HepG2 (cell line): ENCODE results near the gene ALDOA. TPM values are rescaled to one million over a fixed set of nuclear protein-coding genes. Genes with fewer than 3 reads are reported as not detected.

ENCODE experiments used
- CREB1 ChIP-seq, 2 experiments: fragments of 450-650 bp in 1 of 2; IDR thresholded peaks; 2 replicates each; pipeline ENCODE4 v1.6.1; 2016 to 2017; ENCODE audit warnings: control low read depth in 1 of 2, mild to moderate bottlenecking in 1 of 2, missing compliant biosample characterization in 1 of 2, missing genetic modification characterization in 1 of 2
- DNMT1 ChIP-seq: sonication (generic); formaldehyde crosslinking; IDR thresholded peaks from 2 replicates; pipeline ENCODE4 v1.5.1; 2020; ENCODE audit warnings: mild to moderate bottlenecking, missing genetic modification reagents
- EED ChIP-seq: sonication (generic); formaldehyde crosslinking; IDR thresholded peaks from 2 replicates; pipeline ENCODE4 v1.5.0; 2020; ENCODE audit warnings: mild to moderate bottlenecking, missing genetic modification reagents
- EHMT2 ChIP-seq: fragments of 200-600 bp; sonication (generic); IDR thresholded peaks from 2 replicates; pipeline ENCODE4 v1.7.0; 2017; ENCODE audit warnings: antibody characterized with exemption, low read depth, low read length, borderline replicate concordance
- FOXA3 ChIP-seq: IDR thresholded peaks from 2 replicates; pipeline ENCODE4 v1.6.1; 2016; ENCODE audit warnings: missing genetic modification reagents, missing compliant biosample characterization
- GABPA ChIP-seq, 2 experiments: IDR thresholded peaks; 2 replicates each; pipeline ENCODE4 v1.6.1; 2011 to 2016; ENCODE audit warnings: low read depth in 2 of 2, low read length in 1 of 2, missing biosample characterization in 1 of 2, missing genetic modification characterization in 1 of 2
- HHEX ChIP-seq: IDR thresholded peaks from 2 replicates; pipeline ENCODE4 v1.6.1; 2016; ENCODE audit warnings: control low read depth
- HNRNPL ChIP-seq: fragments of 200-400 bp; formaldehyde crosslinking; IDR thresholded peaks from 2 replicates; pipeline ENCODE4 v1.6.1; 2017; ENCODE audit warnings: mild to moderate bottlenecking, low read depth, low read length
- MIXL1 ChIP-seq: IDR thresholded peaks from 2 replicates; pipeline ENCODE4 v1.6.1; 2016
- MXI1 ChIP-seq: IDR thresholded peaks from 3 replicates; pipeline ENCODE4 v1.6.1; 2012; ENCODE audit warnings: low read depth, low read length, inconsistent platforms, borderline replicate concordance
- NFKBIZ ChIP-seq: IDR thresholded peaks from 2 replicates; pipeline ENCODE4 v1.6.1; 2018; ENCODE audit warnings: missing genetic modification reagents, missing compliant biosample characterization
- PCBP1 ChIP-seq: fragments of 200-400 bp; formaldehyde crosslinking; IDR thresholded peaks from 2 replicates; pipeline ENCODE4 v1.6.1; 2017; ENCODE audit warnings: mild to moderate bottlenecking, low read depth, low read length, borderline replicate concordance
- POGZ ChIP-seq: sonication (generic); formaldehyde crosslinking; IDR thresholded peaks from 2 replicates; pipeline ENCODE4 v1.4.0; 2020; ENCODE audit warnings: mild to moderate bottlenecking, missing genetic modification reagents
- PRMT3 ChIP-seq: sonication (generic); formaldehyde crosslinking; IDR thresholded peaks from 2 replicates; pipeline ENCODE4 v1.8.1; 2022; ENCODE audit warnings: low read depth, mild to moderate bottlenecking, moderate library complexity, missing genetic modification reagents, borderline replicate concordance
- RFX5 ChIP-seq: IDR thresholded peaks from 2 replicates; pipeline ENCODE4 v1.6.1; 2011; ENCODE audit warnings: low read depth, low read length, improper control_type of control experiment
- RXRB ChIP-seq: IDR thresholded peaks from 2 replicates; pipeline ENCODE4 v1.6.1; 2016; ENCODE audit warnings: borderline replicate concordance, missing genetic modification reagents, missing compliant biosample characterization
- SALL1 ChIP-seq: sonication (generic); formaldehyde crosslinking; IDR thresholded peaks from 2 replicates; pipeline ENCODE4 v1.8.0; 2022; ENCODE audit warnings: mild to moderate bottlenecking, missing genetic modification reagents
- ZFP36L1 ChIP-seq: sonication (generic); formaldehyde crosslinking; IDR thresholded peaks from 2 replicates; pipeline ENCODE4 v1.8.0; 2022; ENCODE audit warnings: mild to moderate bottlenecking, missing genetic modification reagents, moderate library complexity
- ZNF709 ChIP-seq: sonication (generic); formaldehyde crosslinking; IDR thresholded peaks from 2 replicates; pipeline ENCODE4 v1.5.0; 2020; ENCODE audit warnings: mild to moderate bottlenecking, missing genetic modification reagents
- polyA plus RNA-seq, 8 experiments: library from polyadenylated mRNA; depleted of rRNA in 3 of 8; stranded (reverse) in 7 of 8; unstranded in 1 of 8; fragments of >200 nt; fragmentation: Illumina TruSeq in 4 of 8; extraction: Trizol in 4 of 8; gene quantifications; 2 replicates each; pipeline versions ENCODE4 v1.2.1 to v1.2.3, GENCODE V29; 2011 to 2016; ENCODE audit warnings: low read depth in 4 of 8, missing spikeins in 1 of 8, mixed read lengths in 1 of 8; ENCODE audit not compliant: insufficient read depth in 1 of 8
- total RNA-seq, 5 experiments: library from RNA; depleted of rRNA; stranded (reverse); fragments of >200 nt; fragmentation: Illumina TruSeq; extraction: Trizol; gene quantifications; 2 replicates each; pipeline ENCODE4 v1.2.3, GENCODE V29; 2016; ENCODE audit warnings: low read depth in 1 of 5
- TF ChIP-seq, protein P1 (sequence below): sonication (generic); formaldehyde crosslinking; IDR thresholded peaks from 2 replicates; pipeline ENCODE4 v1.4.0; 2020; ENCODE audit warnings: missing genetic modification reagents, borderline replicate concordance
- TF ChIP-seq, protein P2 (sequence below): sonication (generic); formaldehyde crosslinking; IDR thresholded peaks from 2 replicates; pipeline ENCODE4 v1.8.1; 2023; ENCODE audit warnings: missing genetic modification reagents, mild to moderate bottlenecking, borderline replicate concordance
- TF ChIP-seq, protein P3 (sequence below): sonication (generic); formaldehyde crosslinking; IDR thresholded peaks from 2 replicates; pipeline ENCODE4 v1.8.1; 2023; ENCODE audit warnings: missing genetic modification reagents, inconsistent platforms, borderline replicate concordance
- TF ChIP-seq, protein P4 (sequence below): sonication (generic); formaldehyde crosslinking; IDR thresholded peaks from 2 replicates; pipeline ENCODE4 v1.5.0; 2020; ENCODE audit warnings: missing genetic modification reagents, mild to moderate bottlenecking, borderline replicate concordance

The ALDOA gene
- total and polyA plus RNA-seq, 2 of the 13 experiments (the other 11 are each of a cell fraction or from before 2014, with no cell fraction given), result 925 to 1,884 TPM

DNA sequence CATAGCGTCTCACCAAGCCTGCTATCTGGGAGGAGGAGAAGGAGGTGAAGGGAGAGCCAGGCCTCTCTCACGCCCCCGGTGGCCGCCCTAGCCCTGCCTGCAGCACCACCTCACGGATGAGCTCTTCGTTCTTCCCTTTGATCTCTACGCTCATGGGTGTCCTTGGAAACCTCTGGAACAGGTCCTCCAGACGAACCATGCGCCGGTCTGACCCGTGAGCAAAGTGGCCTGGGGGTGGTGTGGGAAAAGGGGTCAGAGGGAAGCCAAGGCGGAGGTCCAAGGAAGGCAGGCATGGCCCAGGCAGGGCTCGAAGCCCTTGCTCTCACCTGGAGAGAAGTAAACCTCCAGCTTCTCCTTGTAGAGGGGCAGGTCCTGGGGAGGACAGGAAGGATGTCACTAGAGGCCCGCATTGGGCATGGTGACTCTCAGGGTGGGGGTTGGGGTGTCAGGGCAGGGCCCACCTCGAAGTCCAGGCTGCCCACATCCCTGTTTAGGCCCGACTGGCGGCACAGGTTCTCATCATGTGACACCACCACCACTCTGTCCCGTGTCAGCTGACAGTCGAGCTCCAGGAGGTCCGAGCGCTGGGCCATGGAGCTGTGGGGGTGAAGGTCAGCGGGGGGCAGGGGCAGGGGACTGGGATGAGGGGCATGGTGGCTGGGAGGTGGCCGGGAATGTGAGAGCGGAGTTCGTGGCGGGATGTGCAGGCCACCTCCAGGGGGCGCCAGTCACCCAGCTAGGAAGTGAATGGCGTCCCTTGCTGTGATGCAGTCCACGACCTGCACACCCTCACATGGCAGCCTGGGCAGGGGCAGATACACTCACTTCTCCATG, 46.9 kb downstream of the ALDOA start (continued):
- no peak for TF ChIP-seq CREB1 (IDR thresholded peaks at IDR 0.05)
- no peak for TF ChIP-seq CREB1 (CRISPR knock-in tag; IDR thresholded peaks at IDR 0.05)
- TF ChIP-seq, protein P1, sequence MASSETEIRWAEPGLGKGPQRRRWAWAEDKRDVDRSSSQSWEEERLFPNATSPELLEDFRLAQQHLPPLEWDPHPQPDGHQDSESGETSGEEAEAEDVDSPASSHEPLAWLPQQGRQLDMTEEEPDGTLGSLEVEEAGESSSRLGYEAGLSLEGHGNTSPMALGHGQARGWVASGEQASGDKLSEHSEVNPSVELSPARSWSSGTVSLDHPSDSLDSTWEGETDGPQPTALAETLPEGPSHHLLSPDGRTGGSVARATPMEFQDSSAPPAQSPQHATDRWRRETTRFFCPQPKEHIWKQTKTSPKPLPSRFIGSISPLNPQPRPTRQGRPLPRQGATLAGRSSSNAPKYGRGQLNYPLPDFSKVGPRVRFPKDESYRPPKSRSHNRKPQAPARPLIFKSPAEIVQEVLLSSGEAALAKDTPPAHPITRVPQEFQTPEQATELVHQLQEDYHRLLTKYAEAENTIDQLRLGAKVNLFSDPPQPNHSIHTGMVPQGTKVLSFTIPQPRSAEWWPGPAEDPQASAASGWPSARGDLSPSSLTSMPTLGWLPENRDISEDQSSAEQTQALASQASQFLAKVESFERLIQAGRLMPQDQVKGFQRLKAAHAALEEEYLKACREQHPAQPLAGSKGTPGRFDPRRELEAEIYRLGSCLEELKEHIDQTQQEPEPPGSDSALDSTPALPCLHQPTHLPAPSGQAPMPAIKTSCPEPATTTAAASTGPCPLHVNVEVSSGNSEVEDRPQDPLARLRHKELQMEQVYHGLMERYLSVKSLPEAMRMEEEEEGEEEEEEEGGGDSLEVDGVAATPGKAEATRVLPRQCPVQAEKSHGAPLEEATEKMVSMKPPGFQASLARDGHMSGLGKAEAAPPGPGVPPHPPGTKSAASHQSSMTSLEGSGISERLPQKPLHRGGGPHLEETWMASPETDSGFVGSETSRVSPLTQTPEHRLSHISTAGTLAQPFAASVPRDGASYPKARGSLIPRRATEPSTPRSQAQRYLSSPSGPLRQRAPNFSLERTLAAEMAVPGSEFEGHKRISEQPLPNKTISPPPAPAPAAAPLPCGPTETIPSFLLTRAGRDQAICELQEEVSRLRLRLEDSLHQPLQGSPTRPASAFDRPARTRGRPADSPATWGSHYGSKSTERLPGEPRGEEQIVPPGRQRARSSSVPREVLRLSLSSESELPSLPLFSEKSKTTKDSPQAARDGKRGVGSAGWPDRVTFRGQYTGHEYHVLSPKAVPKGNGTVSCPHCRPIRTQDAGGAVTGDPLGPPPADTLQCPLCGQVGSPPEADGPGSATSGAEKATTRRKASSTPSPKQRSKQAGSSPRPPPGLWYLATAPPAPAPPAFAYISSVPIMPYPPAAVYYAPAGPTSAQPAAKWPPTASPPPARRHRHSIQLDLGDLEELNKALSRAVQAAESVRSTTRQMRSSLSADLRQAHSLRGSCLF (CRISPR knock-in tag), result no peak; the same call in 1 of the 2 replicates
- TF ChIP-seq PRMT3, result no peak; the same call in 1 of the 2 replicates
- TF ChIP-seq PCBP1, result peak; percentile 92; the same call in 1 of the 2 replicates
- TF ChIP-seq RXRB (CRISPR knock-in tag), result peak; percentile 67
- peak; percentile 54; the same call in 1 of the 3 replicates for TF ChIP-seq MXI1
- TF ChIP-seq MIXL1 (CRISPR knock-in tag), result no peak
- peak; percentile 83 for TF ChIP-seq POGZ (CRISPR knock-in tag)
- TF ChIP-seq ZFP36L1 (CRISPR knock-in tag), result peak; percentile 67; the same call in 1 of the 2 replicates
- TF ChIP-seq NFKBIZ, result 0 out of 2 replicates have a peak, but pooled peaks have one; percentile 43
- TF ChIP-seq DNMT1 (CRISPR knock-in tag), result 0 out of 2 replicates have a peak, but pooled peaks have one; percentile 26
- TF ChIP-seq ZNF709 (CRISPR knock-in tag), result peak; percentile 58; the same call in 1 of the 2 replicates
- TF ChIP-seq GABPA (IDR thresholded peaks at IDR 0.05; ENCODE audit: low read depth, low read length), result no peak
- TF ChIP-seq GABPA (CRISPR knock-in tag; IDR thresholded peaks at IDR 0.05; ENCODE audit: low read depth), result peak; percentile 52
- peak; percentile 74 for TF ChIP-seq HNRNPL
- 0 out of 2 replicates have a peak, but pooled peaks have one; percentile 13 for TF ChIP-seq EED (CRISPR knock-in tag)
- peak; percentile 89 for TF ChIP-seq SALL1 (CRISPR knock-in tag)
- no peak for TF ChIP-seq RFX5
- TF ChIP-seq FOXA3 (CRISPR knock-in tag), result peak; percentile 46; the same call in 1 of the 2 replicates
- TF ChIP-seq, protein P2, sequence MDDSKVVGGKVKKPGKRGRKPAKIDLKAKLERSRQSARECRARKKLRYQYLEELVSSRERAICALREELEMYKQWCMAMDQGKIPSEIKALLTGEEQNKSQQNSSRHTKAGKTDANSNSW (CRISPR knock-in tag), result peak; percentile 70
- TF ChIP-seq, protein P3, sequence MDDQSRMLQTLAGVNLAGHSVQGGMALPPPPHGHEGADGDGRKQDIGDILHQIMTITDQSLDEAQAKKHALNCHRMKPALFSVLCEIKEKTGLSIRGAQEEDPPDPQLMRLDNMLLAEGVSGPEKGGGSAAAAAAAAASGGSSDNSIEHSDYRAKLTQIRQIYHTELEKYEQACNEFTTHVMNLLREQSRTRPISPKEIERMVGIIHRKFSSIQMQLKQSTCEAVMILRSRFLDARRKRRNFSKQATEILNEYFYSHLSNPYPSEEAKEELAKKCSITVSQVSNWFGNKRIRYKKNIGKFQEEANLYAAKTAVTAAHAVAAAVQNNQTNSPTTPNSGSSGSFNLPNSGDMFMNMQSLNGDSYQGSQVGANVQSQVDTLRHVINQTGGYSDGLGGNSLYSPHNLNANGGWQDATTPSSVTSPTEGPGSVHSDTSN (CRISPR knock-in tag), result no peak
- TF ChIP-seq HHEX, result no peak; the same call in 1 of the 2 replicates
- TF ChIP-seq, protein P4, sequence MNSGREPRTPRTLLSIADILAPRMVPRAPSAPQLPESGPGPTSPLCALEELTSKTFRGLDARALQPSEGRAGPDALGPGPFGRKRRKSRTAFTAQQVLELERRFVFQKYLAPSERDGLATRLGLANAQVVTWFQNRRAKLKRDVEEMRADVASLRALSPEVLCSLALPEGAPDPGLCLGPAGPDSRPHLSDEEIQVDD, result peak; percentile 84; the same call in 1 of the 2 replicates
- no peak for TF ChIP-seq EHMT2
